Activated T-cell treated with anti-CD3 and anti-CD28 coated beads for 4 hours (primary cell): ENCODE results near the gene NUFIP2.
"Not testable (repeated sequence)": the region's sequence is repeated elsewhere in the genome, so short reads cannot be mapped to it uniquely, and the experiment has no call there.

Experiments
- DNase-seq: peaks from one replicate; pipeline ENCODE4 v3.0.0-alpha.2; 2020

Gene NUFIP2, protein sequence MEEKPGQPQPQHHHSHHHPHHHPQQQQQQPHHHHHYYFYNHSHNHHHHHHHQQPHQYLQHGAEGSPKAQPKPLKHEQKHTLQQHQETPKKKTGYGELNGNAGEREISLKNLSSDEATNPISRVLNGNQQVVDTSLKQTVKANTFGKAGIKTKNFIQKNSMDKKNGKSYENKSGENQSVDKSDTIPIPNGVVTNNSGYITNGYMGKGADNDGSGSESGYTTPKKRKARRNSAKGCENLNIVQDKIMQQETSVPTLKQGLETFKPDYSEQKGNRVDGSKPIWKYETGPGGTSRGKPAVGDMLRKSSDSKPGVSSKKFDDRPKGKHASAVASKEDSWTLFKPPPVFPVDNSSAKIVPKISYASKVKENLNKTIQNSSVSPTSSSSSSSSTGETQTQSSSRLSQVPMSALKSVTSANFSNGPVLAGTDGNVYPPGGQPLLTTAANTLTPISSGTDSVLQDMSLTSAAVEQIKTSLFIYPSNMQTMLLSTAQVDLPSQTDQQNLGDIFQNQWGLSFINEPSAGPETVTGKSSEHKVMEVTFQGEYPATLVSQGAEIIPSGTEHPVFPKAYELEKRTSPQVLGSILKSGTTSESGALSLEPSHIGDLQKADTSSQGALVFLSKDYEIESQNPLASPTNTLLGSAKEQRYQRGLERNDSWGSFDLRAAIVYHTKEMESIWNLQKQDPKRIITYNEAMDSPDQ

DNA sequence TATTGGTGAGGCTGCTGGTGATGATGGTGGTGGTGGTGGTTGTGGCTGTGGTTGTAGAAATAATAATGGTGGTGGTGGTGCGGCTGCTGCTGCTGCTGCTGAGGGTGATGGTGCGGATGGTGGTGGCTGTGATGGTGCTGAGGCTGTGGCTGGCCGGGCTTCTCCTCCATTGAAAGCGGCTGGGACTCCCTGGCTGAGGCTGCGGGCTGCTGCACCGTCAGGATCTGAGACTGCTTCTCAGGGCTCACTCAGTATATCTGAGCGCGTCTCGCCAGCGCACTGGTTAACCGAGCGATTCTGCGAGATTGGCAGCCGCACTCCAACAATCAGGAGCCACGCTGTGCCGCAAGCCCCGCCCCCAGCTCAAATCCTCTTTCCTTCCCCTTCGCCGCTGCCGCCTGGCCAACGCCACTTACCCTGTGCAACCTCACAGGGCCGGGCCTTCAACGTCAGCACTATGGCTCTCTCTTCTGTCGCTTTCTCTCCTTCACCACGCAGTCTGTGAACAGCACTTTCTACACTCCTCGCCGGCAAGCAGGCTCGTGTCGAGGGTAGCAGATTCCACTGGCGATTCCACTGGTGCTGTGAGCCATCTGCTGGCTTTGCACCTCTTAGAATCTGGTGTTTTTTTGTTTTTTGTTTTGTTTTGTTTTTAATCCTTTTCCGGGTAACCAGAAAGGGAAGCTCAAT, at the start of gene NUFIP2:
TSS of gene NUFIP2 (minus strand) at position 259 of the 690 bp plus-strand sequence. CDS start at position 170, 89 bp downstream.
- DNase-seq: peak; percentile 96

DNA sequence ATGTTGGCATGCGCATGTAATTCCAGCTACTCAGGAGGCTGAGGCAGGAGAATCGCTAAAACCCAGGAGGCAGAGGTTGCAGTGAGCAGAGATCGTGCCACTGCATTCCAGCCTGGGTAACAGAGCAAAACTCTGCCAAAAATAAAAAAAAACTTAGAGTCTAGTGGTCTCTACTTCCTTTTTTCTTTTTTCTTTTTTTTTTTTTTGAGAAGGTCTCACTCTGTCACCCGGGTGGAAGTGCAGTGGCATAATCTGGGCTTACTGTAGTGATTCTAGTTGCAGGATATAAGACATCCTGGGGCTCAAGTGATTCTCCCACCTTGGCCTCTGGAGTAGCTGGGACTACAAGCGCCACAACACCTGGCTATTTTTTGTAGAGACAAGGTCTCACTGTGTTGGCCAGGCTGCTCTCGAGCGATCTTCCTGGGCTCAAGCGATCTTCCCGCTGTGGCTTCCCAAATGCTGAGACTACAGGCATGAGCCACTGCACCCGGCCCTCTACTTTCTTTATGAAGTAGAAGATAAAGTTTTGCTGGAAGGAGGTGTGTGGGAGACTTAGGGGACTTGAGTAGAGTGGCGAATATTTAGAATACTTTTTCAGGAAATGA, 48.3 kb upstream of the NUFIP2 start:
- no peak for DNase-seq

DNA sequence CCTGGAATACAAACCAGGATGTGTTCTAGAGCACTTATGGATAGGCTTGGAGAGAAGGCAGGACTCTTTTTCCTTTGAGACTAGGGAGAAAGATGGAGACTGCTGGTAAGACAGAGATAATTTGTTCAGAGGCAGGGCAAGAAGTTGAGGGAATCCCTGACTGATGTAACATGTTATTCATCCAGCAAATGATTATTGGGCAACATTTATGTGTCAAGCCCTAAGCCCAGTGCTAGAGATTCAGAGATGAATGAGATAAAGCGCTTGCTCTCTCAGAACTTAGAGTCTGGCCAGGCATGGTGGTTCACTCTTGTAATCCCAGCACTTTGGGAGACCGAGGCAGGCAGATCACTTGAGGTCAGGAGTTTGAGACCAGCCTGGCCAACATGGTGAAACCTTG, 47.8 kb upstream of the NUFIP2 start:
- DNase-seq: no peak

DNA sequence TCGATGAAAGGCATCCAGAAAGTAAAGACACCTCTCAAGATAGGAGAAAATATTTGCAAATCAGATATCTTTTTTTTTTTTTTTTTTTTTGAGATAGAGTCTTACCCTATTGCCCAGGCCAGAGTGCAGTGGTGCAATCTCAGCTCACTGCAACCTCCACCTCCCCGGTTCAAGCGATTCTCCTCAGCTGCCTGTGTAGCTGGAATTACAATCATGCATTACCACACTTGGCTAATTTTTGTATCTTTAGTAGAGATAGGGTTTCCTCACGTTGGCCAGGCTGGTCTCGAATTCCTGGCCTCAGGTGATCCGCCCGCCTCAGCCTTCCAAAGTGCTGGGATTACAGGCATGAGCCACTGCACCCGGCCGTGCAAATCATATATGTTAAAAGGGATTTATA, 45.1 kb upstream of the NUFIP2 start:
- DNase-seq: not testable (repeated sequence)

DNA sequence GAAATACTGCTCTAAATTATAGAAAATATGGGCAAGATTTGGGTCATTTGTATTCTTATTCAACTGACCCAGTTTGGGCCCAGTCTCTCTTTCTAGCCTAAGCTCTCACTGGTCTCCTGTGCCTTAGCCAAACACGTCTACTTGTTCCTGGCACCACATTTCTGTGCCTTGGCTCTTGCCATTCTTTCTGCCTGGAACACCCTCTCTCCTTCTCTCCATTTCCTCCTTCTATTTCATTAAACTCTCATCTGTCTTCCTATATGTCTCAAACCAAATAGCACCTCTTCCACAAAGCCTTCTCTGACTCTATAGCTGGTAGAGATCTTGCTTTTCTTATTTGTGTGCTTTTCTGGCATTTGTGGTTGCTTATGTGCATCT, 37.7 kb upstream of the NUFIP2 start:
- DNase-seq: no peak

DNA sequence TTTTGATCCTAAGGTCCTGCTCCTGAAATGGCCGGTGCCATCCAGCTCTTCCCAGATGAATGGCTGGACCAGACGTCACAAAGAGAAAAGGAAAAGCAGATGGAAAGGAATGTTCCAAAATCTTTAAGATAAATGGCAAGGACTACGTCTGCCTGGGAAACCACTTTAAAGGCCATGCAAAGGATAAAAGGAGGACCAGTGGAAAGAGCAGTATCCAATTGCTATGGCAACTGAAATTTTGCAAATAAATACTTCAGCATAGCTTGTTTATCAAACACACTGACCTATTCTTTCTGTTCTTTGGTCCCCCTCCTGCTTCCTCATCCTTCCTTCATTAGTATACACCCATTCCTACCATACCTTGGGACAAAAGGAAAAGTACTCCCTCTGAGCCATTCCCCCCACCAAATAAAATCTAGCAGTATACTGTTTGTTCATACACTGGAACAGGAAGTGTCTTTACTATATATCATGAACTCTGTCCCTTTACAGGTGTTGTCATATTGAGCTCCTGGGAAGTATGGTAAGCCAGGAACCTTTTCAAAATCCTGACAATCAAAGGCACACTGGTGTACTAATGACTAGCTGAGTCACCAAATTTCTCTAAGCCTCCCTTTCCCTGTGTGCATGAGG, 37.2 kb upstream of the NUFIP2 start:
- DNase-seq: no peak

DNA sequence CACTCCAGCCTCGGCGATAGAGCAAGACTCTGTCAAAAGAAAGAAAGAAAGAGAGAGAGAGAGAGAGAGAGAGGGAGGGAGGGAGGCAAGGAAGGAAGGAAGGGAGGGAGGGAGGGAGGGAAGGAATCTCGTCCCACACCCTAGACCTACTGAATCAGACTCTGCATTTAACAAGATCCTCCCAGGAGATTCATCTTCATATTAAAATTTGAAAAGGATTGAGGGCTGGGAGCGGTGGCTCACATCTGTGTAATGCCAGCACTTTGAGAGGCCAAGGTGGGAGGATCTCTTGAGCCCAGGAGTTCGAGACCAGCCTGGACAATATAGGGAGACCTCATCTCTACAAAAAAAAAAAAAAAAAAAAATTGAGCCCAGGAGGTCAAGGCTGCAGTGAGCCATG, 33.5 kb upstream of the NUFIP2 start:
- no peak for DNase-seq

DNA sequence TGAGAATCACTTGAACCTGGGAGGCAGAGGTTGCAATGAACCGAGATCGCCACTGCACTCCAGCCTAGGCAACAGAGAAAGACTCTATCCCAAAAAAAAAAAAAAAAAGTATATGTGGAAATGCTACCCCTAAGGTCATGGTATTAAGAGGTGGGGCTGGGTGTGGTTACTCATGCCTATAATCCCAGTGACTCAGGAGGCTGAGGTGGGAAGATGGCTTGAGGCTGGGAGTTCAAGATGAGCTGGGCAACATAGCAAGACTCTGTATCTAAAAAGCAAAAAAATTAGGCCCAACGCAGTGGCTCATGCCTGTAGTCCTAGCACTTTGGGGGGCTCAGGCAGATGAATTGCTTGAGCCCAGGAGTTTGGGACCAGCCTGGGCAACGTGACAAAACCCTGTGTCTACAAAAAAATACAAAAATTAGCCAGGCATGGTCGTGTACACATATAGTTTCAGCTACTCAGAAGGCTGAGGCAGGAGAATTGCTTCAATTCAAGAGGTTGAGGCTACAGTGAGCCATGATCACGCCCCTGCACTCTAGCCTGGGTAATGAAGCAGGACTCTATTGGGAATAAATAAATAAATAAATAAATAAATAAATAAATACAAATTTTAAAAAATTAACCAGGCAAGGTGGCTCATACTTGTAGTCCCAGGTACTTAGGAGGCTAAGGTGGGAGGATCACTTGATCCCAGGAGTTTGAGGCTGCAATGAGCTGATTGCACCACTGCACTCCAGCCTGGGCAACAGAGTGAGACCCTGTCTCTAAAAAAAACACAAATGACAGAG, 32.3 kb upstream of the NUFIP2 start:
- DNase-seq: no peak

DNA sequence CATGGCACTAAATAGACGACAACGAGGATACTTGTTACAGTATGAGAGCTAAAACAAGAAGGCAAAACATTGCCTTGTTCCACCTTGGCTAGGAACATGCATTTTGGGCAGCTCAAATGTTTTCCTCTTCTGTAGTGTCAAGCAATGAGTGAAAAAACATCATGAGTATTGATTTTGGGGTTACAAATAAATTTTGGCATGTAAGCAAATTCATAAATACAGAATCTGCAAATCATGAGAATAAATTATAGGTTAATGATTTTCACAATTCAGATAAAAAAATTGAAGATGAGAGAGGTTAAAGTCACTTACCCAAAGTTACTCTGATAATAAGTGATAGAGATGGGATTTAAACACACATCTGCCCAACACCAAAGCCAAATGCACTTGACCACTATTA, 28.4 kb upstream of the NUFIP2 start:
- DNase-seq: no peak

DNA sequence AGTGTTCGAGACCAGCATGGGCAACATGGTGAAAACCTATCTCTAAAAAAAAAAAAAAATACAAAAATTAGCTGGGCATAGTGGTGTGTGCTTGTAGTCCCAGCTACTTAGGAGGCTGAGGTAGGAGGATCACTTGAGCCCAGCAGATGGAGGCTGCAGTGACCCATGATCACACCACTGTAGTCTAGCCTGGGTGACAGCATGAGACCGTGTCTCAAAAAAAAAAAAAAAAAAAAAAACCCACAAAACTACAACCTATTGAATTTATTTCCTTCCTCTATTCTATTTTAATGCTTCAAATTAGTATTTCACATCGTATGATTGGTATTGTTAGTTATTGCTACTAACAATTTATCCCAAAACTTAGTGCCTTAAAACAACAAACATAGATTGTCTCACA, 9.4 kb upstream of the NUFIP2 start:
- no peak for DNase-seq

DNA sequence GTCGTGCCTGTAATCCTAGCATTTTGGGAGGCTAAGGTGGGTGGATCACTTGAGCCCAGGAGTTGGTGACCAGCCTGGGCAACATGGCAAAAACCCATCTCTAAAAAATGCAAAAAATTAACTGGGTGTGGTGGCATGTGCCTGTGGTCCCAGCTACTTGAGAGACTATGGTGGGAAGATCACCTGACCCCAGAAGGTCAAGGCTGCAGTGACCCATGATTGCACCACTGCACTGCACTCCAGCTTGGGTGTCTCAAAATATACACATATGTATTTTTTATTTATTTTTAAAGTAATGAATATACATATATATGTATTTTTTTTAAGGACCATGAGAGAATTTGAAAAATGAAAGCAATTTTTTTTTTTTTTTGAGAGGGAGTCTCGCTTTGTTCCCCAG, 5.1 kb upstream of the NUFIP2 start:
- DNase-seq: no peak

DNA sequence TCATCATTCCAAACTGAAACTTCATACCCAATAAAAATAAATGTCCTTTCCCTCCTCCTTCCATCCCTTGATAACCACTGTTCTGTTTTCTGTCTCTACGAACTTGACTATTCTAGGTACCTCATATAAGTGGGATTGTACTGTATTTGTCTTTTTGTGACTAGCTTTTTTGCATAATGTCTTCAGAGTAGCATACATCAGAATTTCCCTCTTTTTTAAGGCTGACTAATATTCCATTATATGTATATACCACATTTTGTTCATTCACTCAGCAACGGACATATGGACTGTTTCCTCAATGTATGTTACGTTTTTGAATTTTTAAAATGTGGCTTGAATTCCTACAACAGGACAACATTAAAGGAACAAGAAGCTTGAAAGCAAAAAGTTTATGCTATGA, 1.5 kb upstream of the NUFIP2 start:
- no peak for DNase-seq

DNA sequence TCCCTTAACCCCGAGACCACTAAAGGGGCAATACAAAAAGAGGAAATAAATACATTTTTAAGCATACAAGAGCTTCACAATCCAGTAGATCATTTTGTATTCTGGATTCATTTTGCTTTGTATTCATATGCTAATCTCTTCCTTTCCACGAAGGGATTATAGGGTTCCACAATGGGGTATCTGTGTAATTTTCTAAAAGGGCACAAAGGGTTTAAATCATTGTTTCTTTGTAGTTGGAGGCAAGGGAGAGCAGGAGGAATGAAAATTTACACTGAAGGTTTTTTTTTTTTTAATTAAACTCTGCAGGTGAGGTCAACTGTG, 592 bp upstream of the NUFIP2 start:
- DNase-seq: no peak

DNA sequence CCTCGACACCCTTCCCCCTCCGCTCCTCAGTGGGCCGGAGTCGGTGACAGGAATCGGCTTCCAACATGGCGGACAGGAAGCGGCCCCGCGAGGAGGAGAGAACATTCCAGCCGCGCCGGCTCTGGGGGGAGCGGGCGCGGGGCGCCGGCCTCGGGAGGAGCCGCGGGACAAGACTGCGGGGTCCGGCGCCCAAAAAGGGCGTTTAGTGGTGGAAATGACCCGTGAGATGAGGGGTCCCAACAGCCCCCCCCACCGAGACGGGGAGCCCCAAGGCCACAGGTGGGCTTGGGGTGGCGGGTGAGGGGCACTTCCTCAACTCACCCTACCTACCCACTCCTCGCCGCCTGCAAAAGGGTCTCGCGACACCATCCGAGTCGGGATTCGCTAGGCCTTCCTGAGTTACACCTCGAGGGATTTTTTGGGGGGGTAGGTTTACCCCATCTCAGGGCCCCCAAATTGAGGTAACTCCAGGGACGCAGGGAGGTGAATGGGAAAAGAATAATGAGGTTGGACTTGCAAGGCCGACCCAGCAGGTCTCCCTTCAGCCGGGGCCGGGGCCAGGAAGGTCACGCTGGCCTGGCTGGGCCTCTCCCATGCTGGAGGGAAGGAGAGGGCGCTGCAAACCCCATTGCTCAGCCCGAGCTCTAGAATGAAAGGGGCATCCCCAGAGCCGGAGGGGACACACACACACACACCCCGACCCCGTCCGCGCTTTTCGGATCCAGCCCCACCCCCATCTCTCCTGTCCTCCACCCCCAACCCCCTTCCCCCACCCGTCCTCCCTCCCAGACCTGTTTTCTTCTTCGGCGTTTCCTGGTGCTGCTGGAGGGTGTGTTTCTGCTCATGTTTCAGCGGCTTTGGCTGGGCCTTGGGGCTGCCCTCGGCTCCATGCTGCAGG, 707 bp downstream of the NUFIP2 start:
- DNase-seq: peak; percentile 52

DNA sequence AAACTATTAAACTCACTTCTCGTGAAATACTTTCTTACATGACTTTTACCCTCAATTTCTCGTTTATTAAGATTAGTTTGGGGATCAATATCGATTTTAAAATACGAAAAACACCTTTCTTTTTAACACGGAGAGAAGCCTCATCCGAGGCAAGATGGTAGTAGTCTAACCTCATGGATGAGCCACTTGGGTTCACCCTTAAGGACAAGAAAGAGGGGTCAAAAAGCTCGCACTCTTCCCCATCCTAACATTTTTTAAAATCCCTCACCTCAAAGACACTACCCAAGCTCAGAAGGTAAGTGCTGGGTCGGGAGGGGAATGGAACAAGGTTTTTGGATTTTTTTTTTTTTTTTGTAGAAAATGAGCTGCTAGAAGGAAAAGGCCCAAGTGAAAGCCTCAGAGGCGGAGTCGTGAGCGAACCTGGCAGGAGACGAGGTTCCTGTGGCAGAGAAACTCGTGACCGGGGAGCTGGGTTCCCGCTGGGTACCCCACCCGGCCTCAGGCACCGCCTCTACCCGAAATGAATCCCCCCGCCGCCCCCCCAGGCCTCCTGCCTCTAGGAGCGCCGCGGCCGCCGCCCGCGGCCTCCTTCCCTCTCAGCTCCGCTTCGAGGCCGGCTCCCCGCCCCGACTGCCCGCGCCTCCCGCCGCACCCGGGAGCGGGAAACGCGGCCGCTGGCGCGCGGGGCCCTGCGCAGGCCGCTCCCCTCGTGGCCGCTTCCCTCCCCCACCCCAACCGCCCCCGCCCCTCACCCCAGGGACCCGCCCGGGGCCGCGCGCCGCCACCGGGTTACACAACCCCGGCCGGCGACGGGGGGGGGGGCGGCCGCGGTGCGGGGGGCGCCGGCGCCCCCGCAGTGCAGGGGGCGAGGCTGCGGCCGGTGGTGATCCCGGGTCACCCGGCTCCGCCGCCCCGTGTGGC, 1.6 kb downstream of the NUFIP2 start:
- peak; percentile 39 for DNase-seq

DNA sequence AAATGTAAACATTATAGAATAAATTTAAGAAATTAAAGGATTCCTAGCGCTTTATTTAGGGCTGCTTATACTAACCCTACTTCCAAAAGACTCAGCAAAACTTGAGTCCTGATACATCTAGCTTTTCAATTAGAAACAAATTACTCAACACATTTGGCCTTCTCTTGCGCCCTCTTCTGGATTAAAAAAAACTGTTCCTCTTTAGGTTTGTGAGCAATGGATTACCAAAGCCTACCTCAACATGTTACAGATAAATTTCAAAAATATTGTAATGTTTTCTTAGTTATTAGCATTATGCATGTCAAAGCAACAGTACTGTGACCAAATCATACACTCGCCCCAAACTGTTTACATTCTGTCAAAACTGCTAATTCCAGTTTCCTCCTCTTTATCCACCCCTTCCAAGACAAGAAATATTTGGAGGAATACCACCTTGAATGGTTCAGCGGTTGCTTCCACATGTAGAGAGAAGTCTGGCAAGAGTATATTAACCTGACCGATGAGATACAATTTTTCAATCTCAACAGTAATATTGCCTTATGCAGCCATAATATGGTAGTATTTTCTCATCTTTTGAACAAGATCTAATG, 2.7 kb downstream of the NUFIP2 start:
- DNase-seq: no peak

DNA sequence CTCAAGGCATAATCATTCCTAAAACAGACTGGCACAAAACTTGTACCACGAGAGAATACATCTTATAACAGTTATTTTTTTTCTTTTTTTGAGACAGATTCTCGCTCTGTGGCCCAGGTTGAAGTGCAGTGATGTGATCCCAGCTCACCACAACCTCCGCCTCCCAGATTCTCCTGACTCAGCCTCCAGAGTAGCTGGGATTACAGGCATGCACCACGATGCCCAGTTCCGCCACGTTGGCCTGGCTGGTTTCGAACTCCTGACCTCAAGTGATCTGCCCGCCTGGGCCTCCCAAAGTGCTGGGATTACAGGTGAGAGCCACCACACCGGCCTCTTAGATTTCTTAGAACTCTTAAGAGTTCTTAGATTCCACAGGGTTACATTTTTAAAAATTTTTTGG, 4.1 kb downstream of the NUFIP2 start:
- no peak for DNase-seq

DNA sequence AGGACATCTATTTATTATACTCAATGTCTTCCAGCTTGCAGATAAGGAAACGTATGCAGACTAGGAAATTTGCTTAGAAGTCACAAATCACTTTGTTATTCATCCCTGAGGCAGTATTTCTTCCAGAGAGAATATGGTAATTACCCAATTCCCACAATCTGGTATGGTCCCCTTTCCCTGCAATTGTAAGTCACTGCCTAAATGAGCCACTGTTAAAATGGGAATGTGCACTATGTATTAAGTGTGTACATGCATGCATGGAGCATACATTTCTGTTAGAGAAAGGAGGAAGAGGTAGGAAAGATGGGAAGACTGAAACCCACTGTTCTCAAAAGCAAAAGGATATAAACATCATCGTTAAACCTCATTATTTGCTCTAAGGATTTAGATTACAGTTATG, 10.0 kb downstream of the NUFIP2 start:
- no peak for DNase-seq

DNA sequence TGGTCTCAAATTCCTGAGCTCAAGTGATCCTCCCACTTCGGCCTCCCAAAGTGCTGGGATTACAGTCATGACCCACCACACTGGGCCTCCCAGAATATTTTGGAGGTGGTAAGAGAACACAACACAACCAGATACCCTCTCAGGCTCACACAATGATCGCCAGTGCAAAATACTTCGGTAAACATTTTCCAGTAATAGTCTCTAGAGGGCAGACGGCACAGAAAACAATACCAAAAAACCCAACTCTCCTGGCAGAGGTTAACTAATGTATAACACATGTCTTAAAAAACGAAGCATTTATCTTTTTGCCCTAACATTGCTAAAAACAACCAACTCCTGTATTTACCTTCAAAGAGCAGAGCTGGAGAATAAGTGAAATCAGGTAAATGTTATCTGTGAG, 10.5 kb downstream of the NUFIP2 start:
- no peak for DNase-seq
